HEK293 (cell line): Measurements from ENCODE around the gene EEFSEC.

Experiments used
- CTCF ChIA-PET: fragments of 350-600 bp; formaldehyde crosslinking; extraction: SDS; loops from one replicate; lab custom pipeline; 2021; ENCODE audit warnings: antibody characterized with exemption; lab: Yijun Ruan, JAX
- POLR2A ChIA-PET: fragments of 300-600 bp; formaldehyde crosslinking; extraction: SDS; loops from one replicate; lab custom pipeline; 2020; ENCODE audit warnings: antibody characterized with exemption, inconsistent platforms; lab: Yijun Ruan, JAX
- H3K27ac ChIP-seq: fragments of 200-500 bp; sonication (Bioruptor generic); 2 replicates; pipeline ENCODE4 v1.5.1; 2014; ENCODE audit warnings: low read depth, low read length, control low read depth, inconsistent platforms; ENCODE audit errors: extremely low read depth
- H3K36me3 ChIP-seq, 2 experiments: fragments of 200-500 bp in 1 of 2; sonication (Bioruptor generic) in 1 of 2; 1 replicate in 1 of 2; 2 replicates in 1 of 2; pipeline ENCODE4 v1.5.1; 2014 to 2017; ENCODE audit warnings: inconsistent platforms in 2 of 2, low read length in 2 of 2; ENCODE audit not compliant: control insufficient read depth in 2 of 2, insufficient read depth in 1 of 2
- H3K4me1 ChIP-seq: fragments of 200-500 bp; sonication (Bioruptor generic); 2 replicates; pipeline ENCODE4 v1.5.1; 2014; ENCODE audit warnings: mild to moderate bottlenecking, low read length, inconsistent platforms; ENCODE audit not compliant: control insufficient read depth, insufficient read depth
- H3K4me3 ChIP-seq: 2 replicates; pipeline ENCODE4 v1.5.1; 2011; ENCODE audit warnings: low read depth, mild to moderate bottlenecking, control low read depth, low read length, moderate library complexity
- H3K9me3 ChIP-seq: fragments of 200-500 bp; sonication (Bioruptor generic); 2 replicates; pipeline ENCODE4 v1.5.1; 2014; ENCODE audit warnings: low read depth, low read length, inconsistent platforms; ENCODE audit not compliant: control insufficient read depth, insufficient read depth
- BCL11A ChIP-seq: fragments of 450-650 bp; formaldehyde crosslinking; IDR thresholded peaks from 2 replicates; pipeline ENCODE4 v1.5.1; 2016; ENCODE audit warnings: low read depth, missing biosample characterization, missing genetic modification characterization
- FEZF1 ChIP-seq: fragments of 450-650 bp; formaldehyde crosslinking; IDR thresholded peaks from 2 replicates; pipeline ENCODE4 v1.5.1; 2016; ENCODE audit warnings: missing biosample characterization, missing genetic modification characterization
- INSM2 ChIP-seq: fragments of 450-650 bp; formaldehyde crosslinking; IDR thresholded peaks from 2 replicates; pipeline ENCODE4 v1.5.1; 2016; ENCODE audit warnings: missing biosample characterization, missing genetic modification characterization
- KLF9 ChIP-seq: fragments of 450-650 bp; formaldehyde crosslinking; IDR thresholded peaks from 2 replicates; pipeline ENCODE4 v1.5.1; 2016; ENCODE audit warnings: missing biosample characterization, missing genetic modification characterization, low read depth
- MYNN ChIP-seq: fragments of 450-650 bp; formaldehyde crosslinking; IDR thresholded peaks from 2 replicates; pipeline ENCODE4 v1.5.1; 2016; ENCODE audit warnings: missing biosample characterization, missing genetic modification characterization, borderline replicate concordance
- PRDM4 ChIP-seq: fragments of 450-650 bp; formaldehyde crosslinking; IDR thresholded peaks from 2 replicates; pipeline ENCODE4 v1.5.1; 2017; ENCODE audit warnings: missing biosample characterization, missing genetic modification characterization
- SALL2 ChIP-seq: fragments of 450-650 bp; formaldehyde crosslinking; IDR thresholded peaks from 2 replicates; pipeline ENCODE4 v1.5.0; 2017; ENCODE audit warnings: missing biosample characterization, mild to moderate bottlenecking, missing genetic modification characterization, borderline replicate concordance
- SETDB1 ChIP-seq: IDR thresholded peaks from one replicate; pipeline ENCODE4 v1.6.1; 2017; ENCODE audit warnings: mild to moderate bottlenecking, low read length, moderate library complexity, mixed read lengths; ENCODE audit not compliant: insufficient read length
- SP7 ChIP-seq: fragments of 450-650 bp; formaldehyde crosslinking; IDR thresholded peaks from 2 replicates; pipeline ENCODE4 v1.5.1; 2016; ENCODE audit warnings: missing biosample characterization, missing genetic modification characterization
- WT1 ChIP-seq: fragments of 450-650 bp; formaldehyde crosslinking; IDR thresholded peaks from 2 replicates; pipeline ENCODE4 v1.5.1; 2016; ENCODE audit warnings: missing biosample characterization, missing genetic modification characterization
- ZBTB17 ChIP-seq: fragments of 450-650 bp; formaldehyde crosslinking; IDR thresholded peaks from 2 replicates; pipeline ENCODE4 v1.5.1; 2016; ENCODE audit warnings: missing biosample characterization, missing genetic modification characterization
- ZBTB44 ChIP-seq: fragments of 450-650 bp; IDR thresholded peaks from 2 replicates; pipeline ENCODE4 v1.5.1; 2018; ENCODE audit warnings: missing biosample characterization, mild to moderate bottlenecking, missing genetic modification characterization
- ZBTB7A ChIP-seq: fragments of 450-650 bp; formaldehyde crosslinking; IDR thresholded peaks from 2 replicates; pipeline ENCODE4 v1.5.1; 2016; ENCODE audit warnings: low read depth, missing biosample characterization, missing genetic modification characterization
- ZFP37 ChIP-seq: fragments of 450-650 bp; formaldehyde crosslinking; IDR thresholded peaks from 2 replicates; pipeline ENCODE4 v1.5.1; 2016; ENCODE audit warnings: missing biosample characterization, missing genetic modification characterization
- ZIC2 ChIP-seq: fragments of 450-650 bp; formaldehyde crosslinking; IDR thresholded peaks from 2 replicates; pipeline ENCODE4 v1.5.1; 2016; ENCODE audit warnings: missing biosample characterization, missing genetic modification characterization
- ZNF138 ChIP-seq: fragments of 450-650 bp; formaldehyde crosslinking; IDR thresholded peaks from 2 replicates; pipeline ENCODE4 v1.5.1; 2016; ENCODE audit warnings: missing biosample characterization, missing genetic modification characterization, borderline replicate concordance
- ZNF169 ChIP-seq: fragments of 450-650 bp; formaldehyde crosslinking; IDR thresholded peaks from 2 replicates; pipeline ENCODE4 v1.5.1; 2016; ENCODE audit warnings: missing biosample characterization, missing genetic modification characterization
- ZNF2 ChIP-seq: fragments of 450-650 bp; formaldehyde crosslinking; IDR thresholded peaks from 2 replicates; pipeline ENCODE4 v1.5.1; 2016; ENCODE audit warnings: missing biosample characterization, missing genetic modification characterization
- ZNF211 ChIP-seq: fragments of 450-650 bp; formaldehyde crosslinking; IDR thresholded peaks from 2 replicates; pipeline ENCODE4 v1.5.1; 2016; ENCODE audit warnings: low read depth, missing biosample characterization, missing genetic modification characterization
- ZNF214 ChIP-seq: fragments of 450-650 bp; formaldehyde crosslinking; IDR thresholded peaks from 2 replicates; pipeline ENCODE4 v1.5.1; 2017; ENCODE audit warnings: missing biosample characterization, mild to moderate bottlenecking, missing genetic modification characterization, borderline replicate concordance
- ZNF513 ChIP-seq: fragments of 450-650 bp; IDR thresholded peaks from 2 replicates; pipeline ENCODE4 v1.5.1; 2018; ENCODE audit warnings: missing biosample characterization, missing genetic modification characterization
- ZNF585B ChIP-seq: fragments of 450-650 bp; formaldehyde crosslinking; IDR thresholded peaks from 2 replicates; pipeline ENCODE4 v1.5.1; 2016; ENCODE audit warnings: missing biosample characterization, missing genetic modification characterization
- ZNF707 ChIP-seq: fragments of 450-650 bp; formaldehyde crosslinking; IDR thresholded peaks from 2 replicates; pipeline ENCODE4 v1.5.1; 2016; ENCODE audit warnings: missing biosample characterization, missing genetic modification characterization
- ZNF792 ChIP-seq: fragments of 450-650 bp; formaldehyde crosslinking; IDR thresholded peaks from 2 replicates; pipeline ENCODE4 v1.5.1; 2016; ENCODE audit warnings: missing biosample characterization, missing genetic modification characterization
- ZSCAN30 ChIP-seq: fragments of 450-650 bp; IDR thresholded peaks from 2 replicates; pipeline ENCODE4 v1.5.1; 2018; ENCODE audit warnings: missing biosample characterization, mild to moderate bottlenecking, missing genetic modification characterization, moderate library complexity

Gene EEFSEC

GRCh38 chr3:128143496-128143895, 9.8 kb upstream of the EEFSEC start (continued):
- no peak for TF ChIP-seq INSM2
- TF ChIP-seq SETDB1, result no peak
- no peak for TF ChIP-seq MYNN (tag by site-specific recombination)

- Histone ChIP-seq H3K27ac (no peak overlapping the region), H3K9me3 (no peaks in the 10 kb centered on the region), H3K4me1 (no peaks in the 10 kb centered on the region), H3K4me3 (no peak overlapping the region), H3K36me3 (peaks cover 0 to 6% of the 10 kb centered on the region in 2 experiments; a peak in 1 of 3 replicates)
- POLR2A ChIA-PET, result no interaction called here
- CTCF ChIA-PET, result interaction anchor here (0.9 kb wide), 1 partner anchor 11 kb away, joined by 3 read pairs; no protein-coding TSS in a partner anchor
- TF ChIP-seq ZNF792 (tag by site-specific recombination) (no peak), WT1 (tag by site-specific recombination) (no peak), ZSCAN30 (tag by site-specific recombination) (no peak), ZNF138 (no peak), ZIC2 (tag by site-specific recombination) (no peak), ZNF513 (tag by site-specific recombination) (no peak), ZNF585B (tag by site-specific recombination) (no peak), ZNF2 (tag by site-specific recombination) (no peak), SALL2 (tag by site-specific recombination) (no peak), ZFP37 (tag by site-specific recombination) (no peak), KLF9 (tag by site-specific recombination) (no peak), ZBTB17 (no peak), BCL11A (tag by site-specific recombination) (no peak), FEZF1 (tag by site-specific recombination) (no peak)
These were observed 8.6 kb upstream of the EEFSEC start for GRCh38 chr3:128144512-128145187.

GRCh38 chr3:128145279-128145678, 8.0 kb upstream of the EEFSEC start:
- Histone ChIP-seq H3K9me3 (no peaks in the 10 kb centered on the region), H3K4me1 (no peaks in the 10 kb centered on the region), H3K36me3 (peaks cover 0 to 6% of the 10 kb centered on the region in 2 experiments; a peak in 1 of 3 replicates), H3K4me3 (no peak overlapping the region), H3K27ac (no peak overlapping the region)
- POLR2A ChIA-PET, result no interaction called here
- CTCF ChIA-PET, result interaction anchor here (0.9 kb wide), 1 partner anchor 12 kb away, joined by 3 read pairs; no protein-coding TSS in a partner anchor
- no peak for TF ChIP-seq ZNF707 (tag by site-specific recombination)
- no peak for TF ChIP-seq ZNF211 (tag by site-specific recombination)
- TF ChIP-seq ZNF214 (tag by site-specific recombination), result no peak
- no peak for TF ChIP-seq ZNF169 (tag by site-specific recombination)
- TF ChIP-seq PRDM4, result no peak
- TF ChIP-seq ZBTB7A, result no peak
- no peak for TF ChIP-seq SP7 (tag by site-specific recombination)
- no peak for TF ChIP-seq ZBTB44
